Fibroblast of skin of left biceps (primary cell): ENCODE results near the gene F5.

Source experiments
- DNase-seq, 2 experiments: peaks; one replicate each; pipeline ENCODE4 v3.0.0-alpha.2; 2013; ENCODE audit warnings: low read depth in 2 of 2

The F5 gene

GRCh38 chr1:169588785-169589485 is 2.7 kb upstream of the F5 start:
- no peak for DNase-seq

GRCh38 chr1:169588112-169588511 is 1.8 kb upstream of the F5 start:
- no peak for DNase-seq

- no peak for DNase-seq
These were observed 250 bp downstream of the F5 start for GRCh38 chr1:169586067-169586394.

GRCh38 chr1:169585181-169585580 is 1.1 kb downstream of the F5 start:
- DNase-seq = no peak

GRCh38 chr1:169584483-169585144 is 1.7 kb downstream of the F5 start:
- no peak for DNase-seq

- DNase-seq = no peak
These were observed 8.1 kb downstream of the F5 start for GRCh38 chr1:169577981-169578738.

GRCh38 chr1:169576935-169577331 is 9.3 kb downstream of the F5 start:
- DNase-seq = no peak

GRCh38 chr1:169576241-169576934 is 9.9 kb downstream of the F5 start:
- no peak for DNase-seq

GRCh38 chr1:169574336-169574735 is 11.9 kb downstream of the F5 start:
- DNase-seq = no peak

- no peak for DNase-seq
These were observed 14.1 kb downstream of the F5 start for GRCh38 chr1:169572187-169572586.

- no peak for DNase-seq
These were observed 14.8 kb downstream of the F5 start for GRCh38 chr1:169571450-169571849.

- no peak for DNase-seq
These were observed 16.1 kb downstream of the F5 start for GRCh38 chr1:169570172-169570574.

GRCh38 chr1:169568497-169568896 is 17.8 kb downstream of the F5 start:
- DNase-seq = no peak

- DNase-seq = no peak
These were observed 20.7 kb downstream of the F5 start for GRCh38 chr1:169565335-169566271.

- DNase-seq = no peak
These were observed 22.6 kb downstream of the F5 start for GRCh38 chr1:169563650-169564049.

GRCh38 chr1:169563019-169563615 is 23.2 kb downstream of the F5 start:
- no peak for DNase-seq

GRCh38 chr1:169561692-169562091 is 24.6 kb downstream of the F5 start:
- DNase-seq = no peak

GRCh38 chr1:169557131-169557530 is 29.1 kb downstream of the F5 start:
- no peak for DNase-seq

GRCh38 chr1:169550294-169550693 is 36.0 kb downstream of the F5 start:
- no peak for DNase-seq

GRCh38 chr1:169548282-169548681 is 38.0 kb downstream of the F5 start:
- DNase-seq = no peak
